HG03378 (cell line): Measurements from ENCODE around the gene NBEA.

ENCODE experiments used
- ATAC-seq: cut with Tn5 transposase; IDR thresholded peaks from one replicate; pipeline ENCODE4 v1.9.1; 2021; ENCODE audit warnings: mild to moderate bottlenecking, moderate library complexity; ENCODE audit not compliant: unreplicated experiment

Gene NBEA

GRCh38 chr13:35260316-35260715 is 318.2 kb downstream of the NBEA start:
- ATAC-seq = no peak

- no peak for ATAC-seq
Measured at GRCh38 chr13:35266412-35266811, 324.3 kb downstream of the NBEA start.

- no peak for ATAC-seq
Measured at GRCh38 chr13:35278917-35279316, 336.8 kb downstream of the NBEA start.

GRCh38 chr13:35279500-35279899 is 337.4 kb downstream of the NBEA start:
- no peak for ATAC-seq

- no peak for ATAC-seq
Measured at GRCh38 chr13:35283856-35284255, 341.8 kb downstream of the NBEA start.

- ATAC-seq = no peak
Measured at GRCh38 chr13:35285677-35286076, 343.6 kb downstream of the NBEA start.

- no peak for ATAC-seq
Measured at GRCh38 chr13:35292329-35292728, 350.3 kb downstream of the NBEA start.

GRCh38 chr13:35293579-35294226 is 351.6 kb downstream of the NBEA start:
- no peak for ATAC-seq

- no peak for ATAC-seq
Measured at GRCh38 chr13:35309706-35310105, 367.6 kb downstream of the NBEA start.

- no peak for ATAC-seq
Measured at GRCh38 chr13:35332134-35332533, 390.1 kb downstream of the NBEA start.

GRCh38 chr13:35333157-35333556 is 391.1 kb downstream of the NBEA start:
- no peak for ATAC-seq

- no peak for ATAC-seq
Measured at GRCh38 chr13:35342440-35342839, 400.4 kb downstream of the NBEA start.

GRCh38 chr13:35343417-35343816 is 401.3 kb downstream of the NBEA start:
- no peak for ATAC-seq

GRCh38 chr13:35345992-35346391 is 403.9 kb downstream of the NBEA start:
- no peak for ATAC-seq

- ATAC-seq = no peak
Measured at GRCh38 chr13:35346494-35346893, 404.4 kb downstream of the NBEA start.

- no peak for ATAC-seq
Measured at GRCh38 chr13:35347679-35348205, 405.7 kb downstream of the NBEA start.

GRCh38 chr13:35349052-35349451 is 407.0 kb downstream of the NBEA start:
- ATAC-seq = no peak

GRCh38 chr13:35349673-35350278 is 407.7 kb downstream of the NBEA start:
- ATAC-seq = no peak

- ATAC-seq = no peak
Measured at GRCh38 chr13:35354285-35354684, 412.2 kb downstream of the NBEA start.

GRCh38 chr13:35354882-35355281 is 412.8 kb downstream of the NBEA start:
- ATAC-seq = no peak

- no peak for ATAC-seq
Measured at GRCh38 chr13:35356572-35356971, 414.5 kb downstream of the NBEA start.

GRCh38 chr13:35365883-35366282 is 423.8 kb downstream of the NBEA start:
- ATAC-seq = no peak

GRCh38 chr13:35367586-35367985 is 425.5 kb downstream of the NBEA start:
- ATAC-seq = no peak
